Stimulated activated CD8-positive, alpha-beta memory T cell treated with anti-CD3 and anti-CD28 coated beads, Interleukin-12 subunit alpha, Interleukin-12 subunit beta, amount 100 ng/mL, for 24 hours (primary cell): ENCODE results near the gene OR4C6.

ENCODE experiments used
- DNase-seq: peaks from one replicate; pipeline ENCODE4 v3.0.0-alpha.2; 2020; ENCODE audit errors: extremely low read depth

The OR4C6 gene

DNA sequence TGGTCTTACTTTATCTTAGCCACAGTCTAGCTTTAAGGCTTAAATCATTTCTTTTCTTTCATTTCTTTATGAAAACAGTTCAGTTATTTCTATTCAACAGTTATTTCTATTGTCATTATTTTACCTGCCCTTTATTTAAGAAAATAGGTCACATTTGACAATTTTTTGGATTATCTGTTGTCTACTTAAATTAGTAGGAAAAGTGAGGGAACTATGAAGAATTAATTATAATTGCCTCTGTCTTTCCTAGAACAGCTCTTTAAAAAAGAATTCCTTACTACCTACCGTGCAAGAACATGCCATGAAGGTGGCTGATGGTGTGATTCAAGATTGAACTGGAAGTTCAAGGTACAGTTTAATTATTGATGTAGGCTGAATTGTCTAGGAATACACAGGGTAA lies at the start of gene OR4C6:
Gene OR4C6 (plus strand): TSS at position 301 of the 400 bp plus-strand sequence. CDS start 2,966 bp downstream, outside the sequence.
- no peak for DNase-seq

DNA sequence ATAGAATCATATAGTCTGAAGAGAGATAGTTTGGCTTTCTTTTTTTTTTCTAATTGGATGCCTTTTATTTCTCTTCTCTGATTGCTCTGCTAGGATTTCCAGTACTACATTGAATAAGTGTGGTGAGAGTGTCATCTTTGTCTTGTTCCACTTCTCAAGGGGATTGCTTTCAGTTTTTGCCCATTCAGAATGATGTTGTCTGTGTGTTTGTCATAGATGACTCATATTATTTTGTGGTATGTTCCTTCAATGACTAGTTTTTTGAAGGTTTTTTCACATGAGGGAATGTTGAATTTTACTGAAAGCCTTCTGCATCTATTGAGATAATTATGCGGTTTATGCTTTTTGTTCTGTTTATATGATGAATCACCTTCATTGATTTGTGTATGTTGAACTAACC lies 37.5 kb upstream of the OR4C6 start:
- DNase-seq: no peak

- DNase-seq: no peak
These were observed 27.2 kb upstream of the OR4C6 start, which contains the start of gene OR4P4 for GRCh38 chr11:55634813-55635212. Gene OR4P4 (plus strand): TSS chr11:55635113.

DNA sequence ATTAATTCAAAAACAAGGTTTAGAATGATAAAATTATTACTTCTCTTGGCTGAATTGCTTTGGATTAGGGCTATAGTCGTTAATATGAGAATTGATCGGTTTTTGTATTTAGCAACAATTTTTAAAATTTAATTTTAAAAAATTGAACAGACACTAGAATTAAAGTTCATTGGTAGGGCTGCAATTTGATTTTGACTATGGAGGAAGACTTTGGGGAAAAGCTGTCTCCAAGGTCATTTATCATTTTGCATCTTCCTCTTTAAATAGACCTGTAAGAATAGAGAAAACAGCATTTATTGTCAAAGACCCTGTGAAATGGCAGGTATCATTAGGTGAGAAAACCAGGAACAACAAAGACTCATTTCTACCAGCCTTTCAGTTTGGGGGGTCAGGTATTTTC lies 14.0 kb upstream of the OR4C6 start, which contains the start of gene OR4S2:
Gene OR4S2 (plus strand): TSS at position 301 of the 400 bp plus-strand sequence. CDS start 2,577 bp downstream, outside the sequence.
- DNase-seq: no peak

DNA sequence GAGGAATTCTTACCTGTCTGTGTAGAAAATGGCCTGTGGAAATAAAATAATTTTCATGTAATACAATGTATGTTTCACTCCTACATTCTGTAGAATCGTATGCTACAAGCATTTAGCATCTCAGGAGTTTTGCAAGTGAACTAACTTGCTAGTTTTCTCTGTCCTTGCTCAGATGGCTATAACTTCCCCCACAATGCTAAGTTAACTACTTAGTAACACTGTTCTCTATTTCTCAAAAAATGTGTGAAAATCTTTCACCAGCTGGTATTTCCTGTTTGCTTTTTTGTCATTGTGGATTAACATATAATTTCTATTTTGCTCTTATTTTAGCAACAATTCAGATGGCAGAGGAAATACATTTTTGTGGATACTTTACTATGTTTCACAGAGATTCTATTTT lies 9.4 kb upstream of the OR4C6 start:
- no peak for DNase-seq

DNA sequence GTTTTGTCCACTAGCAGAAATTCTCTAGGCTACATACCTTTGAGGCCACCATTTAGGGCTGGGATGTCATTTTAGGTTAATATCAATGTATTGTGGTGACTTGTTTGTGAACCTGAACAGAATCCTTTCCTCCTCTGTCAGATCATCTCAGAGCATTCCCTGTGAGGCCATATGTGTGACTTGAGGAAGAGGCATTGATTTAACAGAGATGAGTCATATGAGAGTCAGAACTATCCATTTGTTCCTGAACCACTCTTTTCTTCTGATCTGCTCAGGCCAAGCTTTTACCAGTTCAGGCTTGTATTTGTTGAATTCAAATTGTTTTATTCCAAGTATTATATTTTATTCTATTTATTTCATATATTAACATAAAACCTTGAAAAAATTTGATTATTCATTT lies 6.9 kb upstream of the OR4C6 start:
- no peak for DNase-seq

DNA sequence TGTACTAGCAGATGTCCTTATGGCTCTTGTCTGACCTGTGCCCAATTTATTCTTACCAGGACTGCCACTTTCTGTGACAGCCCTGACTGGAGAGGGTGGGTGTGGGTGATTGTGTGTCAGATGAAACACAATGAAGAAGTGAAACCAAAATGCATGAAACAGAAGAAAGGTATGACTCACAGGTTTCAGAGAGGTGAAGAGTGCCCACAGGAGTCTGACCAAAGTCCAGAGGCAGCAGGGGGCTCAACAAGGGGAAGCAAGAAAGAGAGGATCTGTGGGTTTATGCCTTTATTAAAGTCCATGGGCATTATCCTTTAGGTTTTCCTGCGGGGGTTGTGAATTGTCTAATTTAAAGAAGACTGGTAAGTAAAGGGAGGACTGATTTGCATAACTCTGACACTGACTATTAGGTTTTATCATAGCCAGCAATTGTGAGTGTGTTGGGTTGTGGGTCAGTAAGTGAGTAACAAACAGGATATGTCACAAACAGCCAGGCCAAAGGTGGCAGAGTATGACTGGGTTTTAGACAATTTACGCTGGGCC lies 3.9 kb upstream of the OR4C6 start:
- no peak for DNase-seq

GRCh38 chr11:55658608-55659007 lies 3.4 kb upstream of the OR4C6 start:
- no peak for DNase-seq

DNA sequence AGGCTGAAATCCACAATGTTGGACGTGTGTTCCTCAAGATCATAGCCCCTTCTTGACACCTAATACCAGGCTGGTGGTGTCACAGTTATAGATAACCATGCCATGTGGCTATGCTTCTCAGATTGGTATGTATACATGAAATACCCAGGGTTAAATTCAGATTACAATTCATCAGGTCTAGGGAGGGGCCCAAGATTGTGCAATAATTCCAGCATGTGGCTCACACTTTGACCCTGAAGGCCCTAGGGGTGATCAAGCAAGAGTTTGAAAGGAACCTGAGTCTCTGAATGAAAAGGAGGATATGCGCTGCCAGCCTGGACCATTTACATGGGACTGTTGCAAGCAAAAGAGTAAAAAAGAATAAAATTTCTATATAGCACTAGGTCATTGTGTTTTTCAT lies 7.4 kb downstream of the OR4C6 start:
- DNase-seq: no peak

DNA sequence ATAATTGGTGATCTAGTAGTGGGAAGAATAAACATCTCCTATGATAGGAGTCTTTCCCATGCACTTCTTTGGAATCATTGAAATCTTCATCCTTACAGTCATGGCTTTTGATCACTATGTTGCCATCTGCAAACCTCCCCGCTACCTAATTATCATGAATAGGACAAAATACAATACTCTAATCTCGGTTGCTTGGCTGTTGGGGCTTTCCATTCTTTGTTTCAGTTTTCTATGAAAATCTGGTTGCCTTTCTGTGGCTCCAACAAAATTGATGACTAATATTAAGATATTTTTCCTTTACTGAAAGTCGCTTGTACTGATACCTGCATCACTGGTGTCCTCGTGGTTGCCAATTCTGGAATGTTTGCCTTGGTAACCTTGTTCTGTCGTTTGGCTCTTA lies 11.9 kb downstream of the OR4C6 start:
- no peak for DNase-seq

DNA sequence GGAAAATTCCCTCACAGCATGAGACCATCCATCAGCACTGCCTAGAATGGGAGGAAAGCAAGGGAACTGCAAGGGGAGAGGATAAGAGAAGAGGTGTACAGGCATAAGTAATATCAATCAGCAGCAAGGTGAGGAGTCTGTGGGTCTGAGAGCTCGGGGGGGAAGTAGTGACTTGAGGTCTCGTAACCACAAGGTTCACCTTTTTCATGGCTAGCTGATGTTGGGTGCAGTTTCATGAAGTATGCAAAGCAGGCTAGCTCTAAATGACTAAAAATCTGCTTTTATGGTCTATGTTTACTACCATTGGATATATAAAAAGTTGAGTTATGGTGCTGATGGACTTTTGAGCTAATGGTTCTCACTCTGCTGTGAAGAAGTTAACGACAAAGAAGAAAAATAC lies 35.8 kb downstream of the OR4C6 start:
- DNase-seq: no peak

GRCh38 chr11:55701429-55701828 lies 39.4 kb downstream of the OR4C6 start:
- DNase-seq: no peak

GRCh38 chr11:55707029-55707428 lies 45.0 kb downstream of the OR4C6 start:
- no peak for DNase-seq

GRCh38 chr11:55714982-55715888 lies 53.2 kb downstream of the OR4C6 start:
- DNase-seq: no peak
